Measurements from ENCODE around the gene ZNF436.

GRCh38 chr1:23394181-23394580 is 24.5 kb upstream of the ZNF436 start:
- no peak for TF ChIP-seq EZH2 (IDR thresholded peaks at IDR 0.05; ENCODE audit: low read depth, unreplicated experiment)
- no peak for TF ChIP-seq CTCF (conservative IDR thresholded peaks at IDR 0.05; ENCODE audit: low read depth in 2 of 2)

All from GM23338 (cell line).